ENCODE data around the gene CSNK2A1. TPM values are rescaled to one million over a fixed set of nuclear protein-coding genes. Genes with fewer than 3 reads are reported as not detected.

The CSNK2A1 gene
- total and polyA plus RNA-seq, 2 donors (not counting 3 experiments of a cell fraction or from before 2014, with no cell fraction given): 68.4 to 142 TPM

GRCh38 chr20:532530-532929 lies 11.1 kb downstream of the CSNK2A1 start:
- dilution Hi-C loops (cut with MboI; ENCODE audit: extremely low pct_ligation_motif_present, low sequenced_read_pairs): no loop called here

DNA sequence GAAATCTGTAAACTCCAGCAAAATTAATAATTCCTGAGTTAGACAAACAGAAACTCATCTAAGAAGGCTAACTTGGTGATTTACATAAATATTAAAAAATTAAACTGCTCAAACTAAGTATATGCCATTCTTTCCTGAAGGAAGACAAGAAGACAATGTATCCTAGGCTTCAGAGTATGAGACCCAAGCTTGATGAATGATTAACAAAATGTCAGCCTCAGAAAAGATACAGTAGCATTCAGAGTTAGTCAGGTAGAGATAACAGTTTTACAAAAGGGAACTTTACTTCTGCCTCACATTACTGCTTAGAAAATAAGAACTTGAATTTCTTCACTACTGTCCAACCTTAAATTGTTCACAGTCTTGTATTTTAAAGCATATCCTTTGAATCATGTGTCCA lies 12.0 kb downstream of the CSNK2A1 start:
- intact Hi-C loops (cut with micrococcal nuclease): loop anchor here (10.0 kb wide), 1 partner anchor 303 kb away; the partner anchor contains the start of gene FAM110A
- Histone ChIP-seq H3K79me2 (ENCODE audit: control insufficient read depth, insufficient read depth, low read length) (peaks cover 99% of the 10 kb centered on the region), H3K9me1 (replicated peaks; ENCODE audit: control insufficient read depth, extremely low read depth, insufficient read depth, low read length) (no peaks in the 10 kb centered on the region), H3K4me3 (replicated peaks in 1 of 3; ENCODE audit: insufficient read depth in 1 of 3, low read depth in 1 of 3, low read length in 3 of 3) (no peak overlapping the region), H3K9me3 (replicated peaks; ENCODE audit: control insufficient read depth, insufficient read depth, low read length) (no peaks in the 10 kb centered on the region), H3K4me1 (ENCODE audit: control insufficient read depth, extremely low read depth, insufficient read depth, low read length) (peaks cover 14% of the 10 kb centered on the region), H3K27ac (ENCODE audit: insufficient read depth, low read depth, low read length) (no peak overlapping the region), H3K9ac (replicated peaks; ENCODE audit: extremely low read depth, insufficient read depth, low read length) (no peak overlapping the region), H3K27me3 (ENCODE audit: control insufficient read depth in 2 of 2, insufficient read depth in 2 of 2, low read length in 2 of 2) (no peaks in the 10 kb centered on the region), H3K4me2 (ENCODE audit: insufficient read depth, low read length) (no peak overlapping the region), H4K20me1 (replicated peaks; ENCODE audit: control insufficient read depth, extremely low read depth, insufficient read depth, low read length) (peaks cover 21% of the 10 kb centered on the region), H3K36me3 (ENCODE audit: control insufficient read depth in 2 of 2, extremely low read depth in 1 of 2, insufficient read depth in 2 of 2, low read length in 2 of 2) (peaks cover 0 to 7% of the 10 kb centered on the region in 2 experiments), H2AFZ (ENCODE audit: low read depth, low read length) (no peak overlapping the region)
- ChIA-PET CTCF (interaction anchor here (1.0 kb wide), 1 partner anchor 201 kb away, joined by 3 read pairs; no protein-coding TSS in a partner anchor), POLR2A (interaction anchor here (0.6 kb wide), 1 partner anchor 313 kb away, joined by 8 read pairs; no protein-coding TSS in a partner anchor)
- TF ChIP-seq POLR2AphosphoS5 (IDR thresholded peaks at IDR 0.05; ENCODE audit: insufficient read depth, low read depth, low read length) (no peak), EZH2 (IDR thresholded peaks at IDR 0.05; ENCODE audit: borderline replicate concordance, low read depth, low read length, severe bottlenecking) (no peak), POLR2A (IDR thresholded peaks at IDR 0.05; ENCODE audit: low read depth, low read length) (no peak), JUN (IDR thresholded peaks at IDR 0.05; ENCODE audit: borderline replicate concordance, insufficient read depth, insufficient read length, low read depth) (no peak), MYC (IDR thresholded peaks at IDR 0.05; ENCODE audit: low read depth, low read length) (no peak)
- TF ChIP-seq, protein P1, sequence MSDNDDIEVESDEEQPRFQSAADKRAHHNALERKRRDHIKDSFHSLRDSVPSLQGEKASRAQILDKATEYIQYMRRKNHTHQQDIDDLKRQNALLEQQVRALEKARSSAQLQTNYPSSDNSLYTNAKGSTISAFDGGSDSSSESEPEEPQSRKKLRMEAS (IDR thresholded peaks at IDR 0.05; ENCODE audit: insufficient read depth, insufficient read length): no peak
- dilution Hi-C loops (cut with MboI; ENCODE audit: extremely low pct_ligation_motif_present, low sequenced_read_pairs): no loop called here
- DNase-seq (ENCODE audit: low read depth, low spot score) (no peak), FAIRE-seq (no peak)
- BruUV-seq (replicated peaks): no TSS peak

More at GRCh38 chr20:532530-532929, 11.1 kb downstream of the CSNK2A1 start:
- TF ChIP-seq EZH2 (IDR thresholded peaks at IDR 0.05; ENCODE audit: borderline replicate concordance, low read depth, low read length, severe bottlenecking): no peak
- no peak for TF ChIP-seq GATA2 (IDR thresholded peaks at IDR 0.05; ENCODE audit: insufficient read depth, insufficient read length, low read depth, low read length)
- TF ChIP-seq, protein P1 (IDR thresholded peaks at IDR 0.05; ENCODE audit: insufficient read depth, insufficient read length): no peak
- no peak overlapping the region for H3K4me3 ChIP-seq (replicated peaks in 1 of 3; ENCODE audit: insufficient read depth in 1 of 3, low read depth in 1 of 3, low read length in 3 of 3)
- intact Hi-C loops (cut with micrococcal nuclease): loop anchor here (10.0 kb wide), 1 partner anchor 302 kb away; the partner anchor contains the start of gene FAM110A
- ChIA-PET CTCF (interaction anchor here (1.0 kb wide), 1 partner anchor 202 kb away, joined by 3 read pairs; no protein-coding TSS in a partner anchor), POLR2A (no interaction called here)
- peaks cover 99% of the 10 kb centered on the region for H3K79me2 ChIP-seq (ENCODE audit: control insufficient read depth, insufficient read depth, low read length)
- H3K4me1 ChIP-seq (ENCODE audit: control insufficient read depth, extremely low read depth, insufficient read depth, low read length): peaks cover 23% of the 10 kb centered on the region
- H3K27ac ChIP-seq (ENCODE audit: insufficient read depth, low read depth, low read length): no peak overlapping the region
- no peaks in the 10 kb centered on the region for H3K27me3 ChIP-seq (ENCODE audit: control insufficient read depth in 2 of 2, insufficient read depth in 2 of 2, low read length in 2 of 2)
- H3K9me3 ChIP-seq (replicated peaks; ENCODE audit: control insufficient read depth, insufficient read depth, low read length): no peaks in the 10 kb centered on the region
- no peak for FAIRE-seq
- no peak for DNase-seq (ENCODE audit: low read depth, low spot score)
- no TSS peak for BruUV-seq (replicated peaks)
- peaks cover 21% of the 10 kb centered on the region for H4K20me1 ChIP-seq (replicated peaks; ENCODE audit: control insufficient read depth, extremely low read depth, insufficient read depth, low read length)
- H3K9ac ChIP-seq (replicated peaks; ENCODE audit: extremely low read depth, insufficient read depth, low read length): no peak overlapping the region
- no peak overlapping the region for H3K4me2 ChIP-seq (ENCODE audit: insufficient read depth, low read length)
- no peak overlapping the region for H2AFZ ChIP-seq (ENCODE audit: low read depth, low read length)
- peaks cover 0 to 3% of the 10 kb centered on the region in 2 experiments for H3K36me3 ChIP-seq (ENCODE audit: control insufficient read depth in 2 of 2, extremely low read depth in 1 of 2, insufficient read depth in 2 of 2, low read length in 2 of 2)
- H3K9me1 ChIP-seq (replicated peaks; ENCODE audit: control insufficient read depth, extremely low read depth, insufficient read depth, low read length): no peaks in the 10 kb centered on the region

Data from endothelial cell of umbilical vein (primary cell).